NCI-H82 (cell line): ENCODE results near the gene GALM.
"Not testable (repeated sequence)": the region's sequence is repeated elsewhere in the genome, so short reads cannot be mapped to it uniquely, and the experiment has no call there.

Experiments
- DNase-seq: peaks from one replicate; lab custom pipeline; 2025; lab: John Stamatoyannopoulos, UW

The GALM gene

GRCh38 chr2:38682008-38682575 lies 16.2 kb downstream of the GALM start:
- no peak for DNase-seq

GRCh38 chr2:38682620-38683019 lies 16.7 kb downstream of the GALM start:
- DNase-seq, result not testable (repeated sequence)

- no peak for DNase-seq
Observed at GRCh38 chr2:38683766-38684165, 17.9 kb downstream of the GALM start.

- DNase-seq, result no peak
Observed at GRCh38 chr2:38685116-38685735, 19.3 kb downstream of the GALM start.

GRCh38 chr2:38690499-38691420 lies 24.8 kb downstream of the GALM start:
- no peak for DNase-seq

- no peak for DNase-seq
Observed at GRCh38 chr2:38691994-38692393, 26.1 kb downstream of the GALM start.

GRCh38 chr2:38692636-38693318 lies 26.9 kb downstream of the GALM start:
- no peak for DNase-seq

GRCh38 chr2:38697116-38697840 lies 31.4 kb downstream of the GALM start:
- DNase-seq, result no peak

GRCh38 chr2:38698467-38699003 lies 32.6 kb downstream of the GALM start:
- no peak for DNase-seq

- no peak for DNase-seq
Observed at GRCh38 chr2:38700113-38700785, 34.3 kb downstream of the GALM start.

GRCh38 chr2:38700881-38701458 lies 35.1 kb downstream of the GALM start:
- DNase-seq, result no peak

GRCh38 chr2:38701542-38701941 lies 35.6 kb downstream of the GALM start:
- DNase-seq, result no peak

- peak; percentile 75 for DNase-seq
Observed at GRCh38 chr2:38702413-38702812, 36.5 kb downstream of the GALM start.

GRCh38 chr2:38703336-38703735 lies 37.4 kb downstream of the GALM start:
- not testable (repeated sequence) for DNase-seq

GRCh38 chr2:38704664-38705063 lies 38.8 kb downstream of the GALM start:
- no peak for DNase-seq

- no peak for DNase-seq
Observed at GRCh38 chr2:38706846-38707345, 41.0 kb downstream of the GALM start.

GRCh38 chr2:38708491-38708890 lies 42.6 kb downstream of the GALM start:
- DNase-seq, result not testable (repeated sequence)

GRCh38 chr2:38708900-38709566 lies 43.1 kb downstream of the GALM start:
- DNase-seq, result no peak

GRCh38 chr2:38709567-38710194 lies 43.8 kb downstream of the GALM start:
- no peak for DNase-seq
